H9 (cell line): Measurements from ENCODE around the gene ZNF423. TPM values are rescaled to one million over a fixed set of nuclear protein-coding genes. Genes with fewer than 3 reads are reported as not detected.

Experiments used
- DNase-seq: peaks from one replicate; pipeline ENCODE4 v3.0.0-alpha.2; 2017
- H2AFZ ChIP-seq: one replicate; pipeline ENCODE4 v1.6.1; 2013; ENCODE audit warnings: mild to moderate bottlenecking, low read length, control low read depth, moderate library complexity
- H2AK5ac ChIP-seq: 2 replicates; pipeline ENCODE4 v1.6.1; 2013; ENCODE audit warnings: low read length, control low read depth, mixed read lengths; ENCODE audit not compliant: insufficient read length
- H2BK120ac ChIP-seq: one replicate; pipeline ENCODE4 v1.6.1; 2013; ENCODE audit warnings: low read depth, mild to moderate bottlenecking, low read length, control low read depth, inconsistent platforms; ENCODE audit not compliant: poor library complexity, severe bottlenecking
- H2BK12ac ChIP-seq: 2 replicates; pipeline ENCODE4 v1.6.1; 2013; ENCODE audit warnings: low read length, control low read depth, mixed read lengths, low read depth; ENCODE audit not compliant: insufficient read length
- H2BK15ac ChIP-seq: 2 replicates; pipeline ENCODE4 v1.6.1; 2013; ENCODE audit warnings: low read depth, low read length, control low read depth
- H2BK20ac ChIP-seq: one replicate; pipeline ENCODE4 v1.6.1; 2013; ENCODE audit warnings: low read depth, mild to moderate bottlenecking, low read length, control low read depth, inconsistent platforms; ENCODE audit not compliant: poor library complexity, severe bottlenecking
- H2BK5ac ChIP-seq: 2 replicates; pipeline ENCODE4 v1.6.1; 2013; ENCODE audit warnings: low read length, control low read depth, mixed read lengths; ENCODE audit not compliant: insufficient read length
- H3K14ac ChIP-seq: 2 replicates; pipeline ENCODE4 v1.6.1; 2013; ENCODE audit warnings: low read length, control low read depth; ENCODE audit not compliant: insufficient read depth
- H3K18ac ChIP-seq: 2 replicates; pipeline ENCODE4 v1.6.1; 2013; ENCODE audit warnings: low read depth, mild to moderate bottlenecking, mixed read lengths, low read length, control low read depth; ENCODE audit not compliant: insufficient read length
- H3K23ac ChIP-seq: 2 replicates; pipeline ENCODE4 v1.6.1; 2013; ENCODE audit warnings: low read length, control low read depth, mixed read lengths, low read depth; ENCODE audit not compliant: insufficient read length
- H3K23me2 ChIP-seq: 2 replicates; pipeline ENCODE4 v1.6.1; 2013; ENCODE audit warnings: low read depth, mild to moderate bottlenecking, mixed read lengths, low read length, control low read depth; ENCODE audit not compliant: insufficient read length, poor library complexity, severe bottlenecking
- H3K27ac ChIP-seq: 2 replicates; pipeline ENCODE4 v1.5.1; 2013; ENCODE audit warnings: low read length, control low read depth, mixed read lengths, low read depth; ENCODE audit not compliant: insufficient read length
- H3K27me3 ChIP-seq: 2 replicates; pipeline ENCODE4 v1.6.1; 2013; ENCODE audit warnings: low read length, control low read depth, inconsistent platforms; ENCODE audit not compliant: insufficient read depth
- H3K4ac ChIP-seq: 2 replicates; pipeline ENCODE4 v1.6.1; 2013; ENCODE audit warnings: low read depth, mild to moderate bottlenecking, control low read depth, inconsistent platforms, low read length, moderate library complexity
- H3K4me1 ChIP-seq: 2 replicates; pipeline ENCODE4 v1.6.1; 2013; ENCODE audit warnings: low read length, control low read depth, inconsistent platforms; ENCODE audit not compliant: insufficient read depth
- H3K4me2 ChIP-seq: 2 replicates; pipeline ENCODE4 v1.6.1; 2013; ENCODE audit warnings: low read length, control low read depth, mixed read lengths; ENCODE audit not compliant: insufficient read length, insufficient read depth
- H3K56ac ChIP-seq: 2 replicates; pipeline ENCODE4 v1.6.1; 2013; ENCODE audit warnings: low read depth, mild to moderate bottlenecking, mixed read lengths, low read length, control low read depth; ENCODE audit not compliant: insufficient read length
- H3K79me1 ChIP-seq: 2 replicates; pipeline ENCODE4 v1.6.1; 2013; ENCODE audit warnings: low read depth, mild to moderate bottlenecking, moderate library complexity, low read length, control low read depth, inconsistent platforms; ENCODE audit not compliant: insufficient read depth, poor library complexity, severe bottlenecking
- H3K79me2 ChIP-seq: 2 replicates; pipeline ENCODE4 v1.6.1; 2013; ENCODE audit warnings: low read length, control low read depth, inconsistent platforms; ENCODE audit not compliant: insufficient read depth
- H3K9ac ChIP-seq: 2 replicates; pipeline ENCODE4 v1.6.1; 2013; ENCODE audit warnings: low read length, control low read depth, mixed read lengths; ENCODE audit not compliant: insufficient read length; ENCODE audit errors: extremely low read depth
- H3K9me3 ChIP-seq: one replicate; pipeline ENCODE4 v1.6.1; 2013; ENCODE audit warnings: low read depth, low read length, inconsistent platforms; ENCODE audit not compliant: control insufficient read depth
- H3T11ph ChIP-seq: one replicate; pipeline ENCODE4 v1.6.1; 2013; ENCODE audit warnings: mild to moderate bottlenecking, low read length, control low read depth, inconsistent platforms
- H4K20me1 ChIP-seq: one replicate; pipeline ENCODE4 v1.6.1; 2013; ENCODE audit not compliant: control insufficient read depth, insufficient read length, insufficient read depth
- H4K5ac ChIP-seq: 2 replicates; pipeline ENCODE4 v1.6.1; 2013; ENCODE audit warnings: low read depth, mild to moderate bottlenecking, mixed read lengths, low read length, control low read depth; ENCODE audit not compliant: insufficient read length
- H4K8ac ChIP-seq: replicated peaks from 2 replicates; pipeline ENCODE4 v1.6.1; 2013; ENCODE audit warnings: low read length, control low read depth, mixed read lengths, low read depth; ENCODE audit not compliant: insufficient read length
- H4K91ac ChIP-seq: 2 replicates; pipeline ENCODE4 v1.6.1; 2013; ENCODE audit warnings: low read depth, mild to moderate bottlenecking, moderate library complexity, mixed read lengths, low read length, control low read depth; ENCODE audit not compliant: insufficient read length
- H3K27ac Mint-ChIP-seq, 3 experiments: 2 replicates in 2 of 3; 3 replicates in 1 of 3; pipeline ENCODE4 v1.8.0; 2020 to 2021; ENCODE audit warnings: mixed read lengths in 3 of 3, mild to moderate bottlenecking in 1 of 3, moderate library complexity in 1 of 3
- H3K27me3 Mint-ChIP-seq: 2 replicates; pipeline ENCODE4 v1.8.0; 2021; ENCODE audit warnings: low read depth, mild to moderate bottlenecking, moderate library complexity, mixed read lengths
- H3K36me3 Mint-ChIP-seq, 3 experiments: 2 replicates in 2 of 3; 3 replicates in 1 of 3; pipeline ENCODE4 v1.8.0; 2020 to 2021; ENCODE audit warnings: low read depth in 3 of 3, mixed read lengths in 3 of 3; ENCODE audit not compliant: insufficient read depth in 1 of 3
- H3K4me1 Mint-ChIP-seq, 2 experiments: 2 replicates each; pipeline ENCODE4 v1.8.0; 2020; ENCODE audit warnings: mixed read lengths in 2 of 2
- H3K4me3 Mint-ChIP-seq, 2 experiments: 2 replicates in 1 of 2; 3 replicates in 1 of 2; pipeline ENCODE4 v1.8.0; 2020 to 2021; ENCODE audit warnings: mild to moderate bottlenecking in 2 of 2, mixed read lengths in 2 of 2, moderate library complexity in 1 of 2
- H3K9me3 Mint-ChIP-seq, 2 experiments: 2 replicates in 1 of 2; 3 replicates in 1 of 2; pipeline ENCODE4 v1.8.0; 2020; ENCODE audit warnings: mild to moderate bottlenecking in 2 of 2, mixed read lengths in 2 of 2, moderate library complexity in 1 of 2
- CTCF ChIP-seq: fragments of 200-600 bp; sonication (generic); conservative IDR thresholded peaks from 3 replicates; pipeline ENCODE4 v1.8.0; 2021; ENCODE audit warnings: antibody characterized with exemption, mild to moderate bottlenecking
- WGBS: extraction: QIAGEN DNeasy Blood & Tissue Kit; methylation state at CpG from one replicate; pipeline ENCODE4 v1.1.7; 2013; ENCODE audit warnings: missing lambda C conversion rate, low lambda C conversion rate, mixed read lengths; ENCODE audit not compliant: insufficient read length; ENCODE audit errors: extremely low coverage; 5-methylcytosine and 5-hydroxymethylcytosine counted together
- total RNA-seq: library from RNA; stranded (reverse); gene quantifications from 2 replicates; pipeline ENCODE4 v1.2.1, GENCODE V29; 2021

Gene ZNF423
- total RNA-seq, 1 experiment from 2014 or later, result 51.5 TPM

GRCh38 chr16:49443576-49443975, 412.3 kb downstream of the ZNF423 start:
- Mint-ChIP-seq H3K27ac (no peak overlapping the region; a peak in 1 of 7 replicates), H3K27me3 (peaks cover 3% of the 10 kb centered on the region; the same call in 1 of the 2 replicates), H3K36me3 (no peaks in the 10 kb centered on the region), H3K4me3 (no peak overlapping the region), H3K9me3 (no peaks in the 10 kb centered on the region; a peak in 1 of 5 replicates), H3K4me1 (peaks cover 51 to 53% of the 10 kb centered on the region in 2 experiments)
- Histone ChIP-seq H3K9me3 (no peaks in the 10 kb centered on the region), H3K79me1 (no peaks in the 10 kb centered on the region), H3K4ac (no peak overlapping the region), H3K27ac (no peak overlapping the region), H3K14ac (no peak overlapping the region), H3K56ac (no peak overlapping the region), H2AFZ (no peak overlapping the region), H3K23ac (no peak overlapping the region), H4K8ac (no peak overlapping the region), H3K23me2 (no peaks in the 10 kb centered on the region), H3K18ac (no peak overlapping the region), H2BK15ac (no peak overlapping the region), H2BK20ac (no peak overlapping the region), H3K4me2 (no peak overlapping the region), H2BK5ac (no peak overlapping the region), H4K20me1 (no peaks in the 10 kb centered on the region), H2AK5ac (no peak overlapping the region), H3K79me2 (no peaks in the 10 kb centered on the region), H3K4me1 (peaks cover 15% of the 10 kb centered on the region), H2BK120ac (no peak overlapping the region), H3K9ac (no peak overlapping the region), H4K5ac (no peak overlapping the region), H2BK12ac (no peak overlapping the region), H4K91ac (no peak overlapping the region), H3K27me3 (no peaks in the 10 kb centered on the region), H3T11ph (no peak overlapping the region)
- no peak for DNase-seq
- WGBS, result no CpG with 5 or more reads among the region's 9 CpGs
- TF ChIP-seq CTCF, result no peak
